ENCODE results near the gene ADIPOR2.

Gene ADIPOR2

DNA sequence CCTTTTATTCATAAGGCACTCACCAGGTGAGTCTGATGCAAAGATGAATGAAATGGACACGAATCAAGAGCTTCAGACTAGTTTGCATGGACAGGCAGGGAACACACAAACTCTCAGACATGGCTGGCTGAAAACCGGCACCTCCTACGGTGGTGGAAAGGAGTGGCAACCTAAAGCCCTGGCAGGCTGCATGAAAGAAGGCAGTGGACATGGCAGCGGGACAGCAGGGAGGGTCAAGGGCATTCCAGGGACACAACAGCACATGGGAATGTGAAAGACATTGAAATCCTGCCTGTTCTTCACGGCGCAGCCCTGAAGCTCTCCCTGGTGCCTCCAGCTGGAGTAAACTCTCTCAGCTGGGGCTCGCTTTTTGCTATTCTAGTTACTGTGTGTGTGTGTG, 112.9 kb downstream of the ADIPOR2 start:
- TF ChIP-seq POLR2AphosphoS5 (IDR thresholded peaks at IDR 0.05; ENCODE audit: low read depth, low read length) (no peak), TAF1 (IDR thresholded peaks at IDR 0.05; ENCODE audit: borderline replicate concordance, low read depth, low read length) (no peak), POLR2A (IDR thresholded peaks at IDR 0.05; ENCODE audit: low read depth, low read length) (no peak)
- DNase-seq (ENCODE audit: insufficient read length) (no peak), FAIRE-seq (no peak)

DNA sequence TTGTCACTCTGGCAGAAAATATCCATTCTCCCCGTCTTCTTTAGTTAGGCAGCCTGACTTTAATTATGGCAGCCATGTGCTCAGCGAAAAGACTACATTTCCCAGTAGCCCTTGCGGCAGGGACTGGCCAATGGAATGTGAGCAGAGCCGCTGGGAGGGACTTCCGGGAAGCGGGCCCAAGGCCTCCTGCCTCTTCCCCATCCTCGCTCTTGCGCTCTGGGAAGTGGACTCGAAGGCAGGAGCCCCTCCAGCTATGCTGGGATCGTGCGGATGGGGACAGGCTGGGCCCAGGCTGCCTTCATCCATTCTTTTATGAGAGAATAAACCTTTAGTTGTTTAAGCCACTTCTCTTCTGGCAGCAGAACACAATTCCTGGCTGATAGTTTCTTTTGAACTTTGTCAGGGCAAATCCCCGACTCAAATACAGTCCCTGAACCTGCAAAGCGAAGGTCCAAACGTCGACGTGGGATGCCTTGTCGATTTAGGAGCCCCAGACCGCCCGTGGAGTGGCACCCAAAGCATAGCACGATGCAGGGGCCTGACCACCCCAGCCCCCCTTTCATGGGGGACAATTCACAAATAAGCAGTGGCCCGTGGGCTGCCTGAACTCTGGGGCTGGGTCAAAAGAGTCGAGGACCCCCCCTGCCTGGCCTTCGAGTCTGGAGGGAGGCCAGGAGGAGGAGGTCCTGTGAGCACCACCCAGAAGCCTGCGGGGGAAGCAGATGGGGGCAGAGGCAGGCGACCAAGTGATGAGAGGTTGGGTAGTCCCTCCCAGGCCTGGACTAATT, 113.9 kb downstream of the ADIPOR2 start:
- FAIRE-seq, result peak; percentile 97
- DNase-seq (ENCODE audit: insufficient read length), result peak; percentile 95
- TF ChIP-seq POLR2A (IDR thresholded peaks at IDR 0.05; ENCODE audit: low read depth, low read length) (no peak), TAF1 (IDR thresholded peaks at IDR 0.05; ENCODE audit: borderline replicate concordance, low read depth, low read length) (no peak)

DNA sequence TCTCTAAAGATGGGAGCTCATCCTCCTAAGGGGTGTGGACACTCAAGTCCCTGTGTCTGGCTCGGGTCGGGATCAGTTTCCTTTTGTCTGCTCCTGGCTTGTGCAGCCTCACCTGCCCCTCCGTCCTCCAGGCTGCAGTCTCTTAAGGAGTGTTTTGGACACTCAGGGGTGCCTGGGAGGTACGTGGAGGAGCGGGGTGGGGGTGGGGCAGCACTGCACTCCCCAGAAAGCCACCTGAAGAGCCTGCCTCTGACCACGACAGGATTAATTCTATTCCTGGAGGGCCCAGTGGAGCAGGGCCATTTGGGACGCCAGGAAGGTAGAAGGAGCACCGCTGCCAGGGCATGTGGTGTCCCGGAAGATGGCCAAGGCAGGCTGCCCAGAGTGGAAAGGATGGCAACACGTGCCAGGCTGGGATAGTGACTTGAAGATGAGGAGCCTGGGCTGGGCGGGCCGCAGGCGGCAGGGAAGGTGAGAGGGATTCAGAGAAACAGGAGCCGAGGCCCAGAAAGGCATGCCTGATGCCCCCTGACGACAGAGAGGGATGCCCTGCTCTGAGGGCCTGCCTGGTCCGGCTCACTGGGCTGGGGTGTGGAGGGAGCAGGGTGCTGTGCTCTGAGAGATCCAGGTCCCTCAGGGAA, 114.7 kb downstream of the ADIPOR2 start:
- TF ChIP-seq TAF1 (IDR thresholded peaks at IDR 0.05; ENCODE audit: borderline replicate concordance, low read depth, low read length), result no peak
- no peak for FAIRE-seq
- no peak for DNase-seq (ENCODE audit: insufficient read length)

DNA sequence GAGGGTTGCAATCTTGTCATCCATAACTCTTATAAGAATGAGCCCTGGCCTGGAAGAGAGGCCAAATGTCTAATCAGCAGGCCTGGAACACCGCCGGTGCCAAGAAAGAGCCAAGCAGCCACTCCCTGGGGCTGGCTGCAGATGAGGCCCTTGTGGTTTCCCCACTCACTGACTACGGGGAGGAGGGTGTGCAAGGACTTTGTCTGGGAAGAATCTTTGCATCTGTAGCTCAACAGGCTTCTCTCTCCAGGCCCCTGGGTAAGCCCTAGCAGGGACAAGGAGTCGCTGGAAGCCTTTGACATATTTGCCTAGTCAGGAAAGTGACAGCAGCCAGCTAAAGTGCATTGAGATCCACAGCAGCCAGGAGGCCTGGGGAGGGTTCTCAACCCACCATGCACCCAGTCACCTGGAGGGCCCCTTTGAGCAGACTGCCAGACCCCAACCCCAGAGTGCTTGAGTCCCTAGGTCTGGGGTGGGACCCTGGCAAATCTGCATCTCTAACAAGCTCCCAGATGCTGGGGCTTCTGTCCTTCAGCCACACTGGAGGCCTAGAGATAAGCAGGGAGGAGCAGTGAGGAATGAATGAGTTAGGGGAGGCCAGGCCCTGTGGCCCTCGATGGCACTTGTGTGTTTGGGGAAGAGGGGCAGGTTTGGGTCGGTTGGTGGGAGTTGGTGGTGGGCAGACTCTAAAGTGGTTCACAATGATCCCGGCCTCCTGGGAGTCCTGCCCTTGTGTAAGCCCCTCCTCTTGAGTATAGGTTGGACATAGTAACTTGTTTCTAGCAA, 115.6 kb downstream of the ADIPOR2 start:
- no peak for DNase-seq (ENCODE audit: insufficient read length)
- TF ChIP-seq POLR2AphosphoS5 (IDR thresholded peaks at IDR 0.05; ENCODE audit: low read depth, low read length), result no peak
- no peak for TF ChIP-seq POLR2A (IDR thresholded peaks at IDR 0.05; ENCODE audit: low read depth, low read length)
- no peak for TF ChIP-seq TAF1 (IDR thresholded peaks at IDR 0.05; ENCODE audit: borderline replicate concordance, low read depth, low read length)

DNA sequence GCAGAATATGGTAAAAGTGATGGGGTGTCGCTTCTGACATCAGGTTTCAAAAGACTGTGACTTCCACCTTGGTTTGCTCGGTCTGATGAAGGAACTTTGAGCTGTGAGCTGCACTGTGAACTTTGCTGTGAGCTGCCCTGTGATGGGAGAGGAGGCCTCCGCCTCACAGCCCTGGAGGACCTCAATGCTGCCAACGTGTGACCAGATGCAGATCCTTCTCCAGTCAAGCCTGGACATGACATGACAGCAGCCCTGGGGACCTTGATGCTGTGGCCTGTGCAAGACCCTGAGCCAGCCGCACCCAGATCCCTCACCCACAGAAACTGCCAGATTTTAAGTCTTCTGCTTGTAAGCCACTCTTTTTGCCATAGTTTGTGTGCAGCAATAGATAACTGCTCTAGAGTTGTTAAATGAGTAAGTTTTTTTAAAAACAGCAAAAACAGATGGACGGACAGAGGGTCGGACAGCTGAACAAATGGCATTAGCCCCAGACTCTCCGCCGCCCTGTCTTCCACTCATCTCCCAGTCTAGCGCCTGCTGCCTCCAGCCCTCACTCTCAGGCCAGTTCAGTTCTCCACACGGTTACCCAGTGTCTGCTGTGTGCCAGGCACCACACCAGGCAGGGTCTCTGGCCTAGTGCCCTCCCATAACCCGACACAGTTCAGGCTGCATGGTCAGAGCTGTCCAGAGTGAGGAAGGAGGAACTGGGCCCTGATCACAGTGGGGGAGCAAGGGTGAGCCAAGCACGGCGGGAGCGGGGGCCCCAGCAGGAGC, 116.4 kb downstream of the ADIPOR2 start:
- TF ChIP-seq POLR2A (IDR thresholded peaks at IDR 0.05; ENCODE audit: low read depth, low read length), result no peak
- TF ChIP-seq POLR2AphosphoS5 (IDR thresholded peaks at IDR 0.05; ENCODE audit: low read depth, low read length), result no peak
- TF ChIP-seq TAF1 (IDR thresholded peaks at IDR 0.05; ENCODE audit: borderline replicate concordance, low read depth, low read length), result no peak
- DNase-seq (ENCODE audit: insufficient read length) (no peak), FAIRE-seq (no peak)

More for the DNA sequence above, 115.6 kb downstream of the ADIPOR2 start:
- FAIRE-seq, result no peak

DNA sequence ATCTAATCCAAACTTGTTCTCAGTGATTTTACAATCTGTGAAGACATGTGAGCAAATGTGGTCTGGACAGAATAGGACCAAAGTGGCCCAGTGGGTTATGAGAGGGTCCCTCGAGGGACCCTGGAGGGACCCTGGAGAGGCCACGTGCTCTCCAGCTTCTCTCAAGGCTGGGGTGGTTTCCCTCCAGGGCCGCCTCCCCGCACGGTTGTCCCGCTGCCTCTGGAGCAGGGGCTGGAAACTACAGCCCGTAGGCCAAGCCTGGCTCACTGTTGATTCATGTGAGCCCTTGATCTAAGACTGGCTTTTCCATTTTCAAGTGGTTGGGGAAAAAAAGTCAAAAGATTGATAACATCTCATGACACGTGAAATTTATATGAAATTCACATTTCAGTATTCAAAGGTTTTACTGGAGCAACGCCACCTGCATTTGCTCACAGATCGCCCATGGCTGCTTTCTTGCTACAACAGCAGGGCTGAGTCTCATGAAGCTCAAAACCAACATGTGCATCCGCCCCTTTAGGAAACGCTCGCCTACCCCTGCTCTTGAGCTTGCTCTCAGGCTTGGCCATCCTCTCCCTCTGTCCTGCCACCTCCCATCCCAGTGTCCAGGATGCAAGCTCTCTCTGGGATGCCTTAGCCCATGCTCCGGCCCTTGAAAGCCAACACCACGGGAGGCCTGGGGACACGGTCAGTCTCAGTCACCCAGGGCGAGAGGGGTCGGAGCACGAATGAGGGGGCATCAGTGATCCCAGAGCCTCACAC, 117.3 kb downstream of the ADIPOR2 start:
- DNase-seq (ENCODE audit: insufficient read length) (no peak), FAIRE-seq (no peak)
- TF ChIP-seq POLR2A (IDR thresholded peaks at IDR 0.05; ENCODE audit: low read depth, low read length) (no peak), POLR2AphosphoS5 (IDR thresholded peaks at IDR 0.05; ENCODE audit: low read depth, low read length) (no peak), TAF1 (IDR thresholded peaks at IDR 0.05; ENCODE audit: borderline replicate concordance, low read depth, low read length) (no peak)

DNA sequence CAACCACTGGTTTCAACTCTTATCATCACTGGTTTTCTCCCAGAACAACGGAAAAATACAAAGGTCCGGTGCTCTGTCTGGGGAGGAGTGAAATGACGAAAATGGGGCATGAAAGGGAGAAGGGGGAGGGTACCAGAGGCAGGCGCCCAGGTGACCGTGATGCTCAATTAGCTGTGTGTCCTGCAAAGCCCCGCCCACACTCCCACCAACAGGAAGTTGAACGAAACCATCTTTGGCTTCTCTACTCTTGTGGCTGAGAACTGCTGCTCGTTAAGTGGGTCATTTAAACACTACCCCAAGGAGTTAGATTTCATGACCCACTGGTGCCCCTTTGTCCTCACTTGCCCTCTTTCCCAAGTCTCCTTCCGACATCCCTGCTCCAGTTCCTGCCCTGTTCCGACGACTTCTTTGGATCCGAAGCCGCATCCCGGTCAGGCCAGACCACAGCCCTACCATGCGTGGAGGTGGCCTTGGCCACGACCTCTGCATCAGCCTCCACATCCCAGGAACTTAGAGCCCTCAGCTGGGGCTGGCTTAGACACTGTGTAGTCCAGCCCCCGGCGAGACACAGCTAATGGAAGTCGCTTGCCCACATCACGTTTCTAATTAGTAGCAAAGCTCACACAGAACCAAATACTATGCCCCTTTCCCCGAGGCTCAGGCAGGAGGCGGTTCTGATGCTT, 118.1 kb downstream of the ADIPOR2 start:
- no peak for TF ChIP-seq POLR2A (IDR thresholded peaks at IDR 0.05; ENCODE audit: low read depth, low read length)
- no peak for TF ChIP-seq TAF1 (IDR thresholded peaks at IDR 0.05; ENCODE audit: borderline replicate concordance, low read depth, low read length)
- TF ChIP-seq POLR2AphosphoS5 (IDR thresholded peaks at IDR 0.05; ENCODE audit: low read depth, low read length), result no peak
- FAIRE-seq (no peak), DNase-seq (ENCODE audit: insufficient read length) (no peak)

DNA sequence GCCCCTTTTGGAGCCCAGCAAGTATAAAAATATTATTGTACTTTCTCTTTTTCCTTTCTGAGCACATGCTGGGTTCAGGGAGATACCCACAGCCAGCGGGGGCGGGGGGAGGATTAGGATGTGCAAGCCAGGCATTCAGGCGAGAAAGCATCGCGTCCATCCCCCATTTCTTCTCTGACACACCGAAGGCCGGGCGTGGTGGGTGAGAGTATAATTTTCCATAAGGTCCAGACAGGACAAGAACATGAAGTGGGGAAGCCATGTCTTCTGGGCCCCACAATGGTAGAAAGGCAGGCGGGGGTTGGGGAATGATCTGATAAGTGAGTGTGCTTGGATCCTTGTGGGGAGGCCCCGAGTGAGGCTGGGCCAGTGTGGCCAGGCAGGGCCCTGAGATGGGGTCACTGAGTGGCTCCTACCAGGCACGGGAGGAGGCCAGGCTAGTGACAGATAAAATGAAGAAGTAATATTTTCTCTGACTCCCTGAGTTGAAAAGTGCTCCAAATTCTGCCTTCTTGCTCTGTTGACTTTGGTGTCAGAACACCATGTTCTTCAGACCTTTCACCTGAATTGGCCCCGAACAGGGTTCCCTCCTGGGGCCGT, 118.8 kb downstream of the ADIPOR2 start:
- FAIRE-seq (no peak), DNase-seq (ENCODE audit: insufficient read length) (no peak)
- no peak for TF ChIP-seq POLR2AphosphoS5 (IDR thresholded peaks at IDR 0.05; ENCODE audit: low read depth, low read length)
- TF ChIP-seq TAF1 (IDR thresholded peaks at IDR 0.05; ENCODE audit: borderline replicate concordance, low read depth, low read length), result no peak
- TF ChIP-seq POLR2A (IDR thresholded peaks at IDR 0.05; ENCODE audit: low read depth, low read length), result no peak

DNA sequence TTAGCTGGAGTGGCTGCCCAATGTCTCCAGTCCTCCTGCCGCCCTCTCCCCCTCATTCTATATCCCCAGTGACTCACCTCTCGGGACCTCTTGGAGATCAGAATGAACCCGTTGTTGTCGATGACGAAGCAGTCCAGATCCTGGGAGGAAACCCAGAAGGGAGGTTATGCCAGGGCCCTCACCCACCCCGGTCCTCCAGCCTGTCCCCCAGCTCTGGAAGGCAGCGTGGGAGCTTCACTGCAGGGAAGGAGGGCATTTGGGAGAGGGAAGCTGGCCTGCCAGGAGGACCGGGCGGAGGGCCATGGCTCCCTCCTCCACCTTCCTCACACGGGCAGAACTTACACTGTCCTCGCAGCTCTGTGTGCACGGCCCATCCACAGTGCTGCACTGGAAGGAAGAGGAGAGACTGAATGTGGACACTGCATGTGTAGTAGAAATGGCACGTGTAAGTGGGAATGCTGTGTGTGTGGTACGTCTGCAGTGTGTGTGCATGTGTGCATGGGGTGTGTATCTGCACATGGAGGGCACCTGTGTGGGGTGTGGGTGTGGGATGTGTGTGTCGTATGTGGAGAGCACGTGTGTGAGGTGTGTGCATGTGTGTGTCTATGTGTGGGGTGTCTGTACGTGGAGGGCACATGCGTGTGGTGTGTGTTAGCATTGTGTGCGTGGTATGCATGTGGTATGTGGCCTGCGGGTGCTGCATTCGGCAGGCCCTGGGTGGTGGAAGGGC, 119.5 kb downstream of the ADIPOR2 start:
- TF ChIP-seq POLR2A (IDR thresholded peaks at IDR 0.05; ENCODE audit: low read depth, low read length) (no peak), TAF1 (IDR thresholded peaks at IDR 0.05; ENCODE audit: borderline replicate concordance, low read depth, low read length) (no peak), POLR2AphosphoS5 (IDR thresholded peaks at IDR 0.05; ENCODE audit: low read depth, low read length) (no peak)
- FAIRE-seq, result no peak
- no peak for DNase-seq (ENCODE audit: insufficient read length)
